K562 treated with DMSO at 1 percent for 12 hours (cell line): ENCODE measurements around the gene HMCN2. TPM values are rescaled to one million over a fixed set of nuclear protein-coding genes. Genes with fewer than 3 reads are reported as not detected.

Experiments used
- total RNA-seq: library from RNA; unstranded; fragments of 300-600 nt; gene quantifications from 2 replicates; pipeline ENCODE4 v1.2.3, GENCODE V29; 2022; ENCODE audit not compliant: insufficient read depth

Gene HMCN2, protein sequence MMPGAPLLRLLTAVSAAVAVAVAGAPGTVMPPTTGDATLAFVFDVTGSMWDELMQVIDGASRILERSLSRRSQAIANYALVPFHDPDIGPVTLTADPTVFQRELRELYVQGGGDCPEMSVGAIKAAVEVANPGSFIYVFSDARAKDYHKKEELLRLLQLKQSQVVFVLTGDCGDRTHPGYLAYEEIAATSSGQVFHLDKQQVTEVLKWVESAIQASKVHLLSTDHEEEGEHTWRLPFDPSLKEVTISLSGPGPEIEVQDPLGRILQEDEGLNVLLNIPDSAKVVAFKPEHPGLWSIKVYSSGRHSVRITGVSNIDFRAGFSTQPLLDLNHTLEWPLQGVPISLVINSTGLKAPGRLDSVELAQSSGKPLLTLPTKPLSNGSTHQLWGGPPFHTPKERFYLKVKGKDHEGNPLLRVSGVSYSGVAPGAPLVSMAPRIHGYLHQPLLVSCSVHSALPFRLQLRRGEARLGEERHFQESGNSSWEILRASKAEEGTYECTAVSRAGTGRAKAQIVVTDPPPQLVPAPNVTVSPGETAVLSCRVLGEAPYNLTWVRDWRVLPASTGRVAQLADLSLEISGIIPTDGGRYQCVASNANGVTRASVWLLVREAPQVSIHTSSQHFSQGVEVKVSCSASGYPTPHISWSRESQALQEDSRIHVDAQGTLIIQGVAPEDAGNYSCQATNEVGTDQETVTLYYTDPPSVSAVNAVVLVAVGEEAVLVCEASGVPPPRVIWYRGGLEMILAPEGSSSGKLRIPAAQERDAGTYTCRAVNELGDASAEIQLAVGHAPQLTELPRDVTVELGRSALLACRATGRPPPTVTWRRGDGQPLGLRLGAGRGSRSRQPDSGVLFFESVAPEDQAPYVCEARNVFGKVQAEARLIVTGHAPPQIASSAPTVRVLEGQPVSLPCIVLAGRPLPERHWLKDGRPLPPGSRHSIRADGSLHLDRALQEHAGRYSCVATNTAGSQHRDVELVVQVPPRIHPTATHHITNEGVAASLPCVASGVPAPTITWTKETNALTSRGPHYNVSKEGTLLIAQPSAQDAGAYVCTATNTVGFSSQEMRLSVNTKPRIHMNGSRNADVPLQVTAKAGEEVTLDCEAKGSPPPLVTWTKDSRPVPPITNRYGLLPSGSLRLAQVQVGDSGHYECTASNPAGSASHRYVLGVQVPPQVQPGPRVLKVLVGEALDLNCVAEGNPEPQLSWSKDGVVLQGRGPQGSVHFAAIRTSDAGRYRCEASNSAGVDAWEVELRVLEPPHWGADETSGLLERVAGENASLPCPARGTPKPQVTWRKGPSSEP (N-terminal part only)
- not detected in 2 replicates for total RNA-seq

DNA sequence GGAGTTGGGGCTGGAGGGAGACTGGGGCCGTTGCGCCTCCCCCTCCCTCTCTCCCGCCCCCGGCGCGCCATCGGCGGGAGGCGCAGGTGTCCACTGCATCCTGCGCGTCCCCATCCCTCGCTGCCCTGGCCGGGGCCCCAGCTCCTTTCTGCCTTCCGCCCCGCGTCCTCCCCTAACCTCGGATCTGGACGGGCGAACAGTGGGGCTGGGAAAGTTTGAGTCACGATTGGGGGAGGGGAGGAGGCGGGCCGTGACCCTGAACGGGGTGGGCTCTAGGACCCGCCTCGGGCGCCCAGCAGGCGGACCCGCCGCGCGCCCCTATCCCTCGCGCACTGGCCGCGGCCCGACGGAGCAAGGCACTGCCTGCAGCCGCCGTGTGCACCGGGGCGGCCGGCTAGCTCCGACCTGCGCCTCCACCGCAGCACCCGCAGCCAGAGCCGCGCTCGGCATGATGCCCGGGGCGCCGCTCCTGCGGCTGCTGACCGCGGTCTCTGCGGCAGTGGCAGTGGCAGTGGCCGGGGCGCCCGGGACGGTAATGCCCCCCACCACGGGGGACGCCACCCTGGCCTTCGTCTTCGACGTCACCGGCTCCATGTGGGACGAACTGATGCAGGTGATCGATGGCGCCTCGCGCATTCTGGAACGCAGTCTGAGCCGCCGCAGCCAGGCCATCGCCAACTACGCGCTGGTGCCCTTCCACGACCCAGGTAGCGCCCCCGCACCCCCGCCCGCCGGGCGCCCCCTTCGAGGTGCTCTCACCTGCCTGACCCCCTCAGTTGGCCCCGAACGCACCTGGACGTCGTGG, at the start of gene HMCN2:
HMCN2 (plus strand) TSS at position 330 of the 805 bp plus-strand sequence; CDS start at position 449, 119 bp downstream.

DNA sequence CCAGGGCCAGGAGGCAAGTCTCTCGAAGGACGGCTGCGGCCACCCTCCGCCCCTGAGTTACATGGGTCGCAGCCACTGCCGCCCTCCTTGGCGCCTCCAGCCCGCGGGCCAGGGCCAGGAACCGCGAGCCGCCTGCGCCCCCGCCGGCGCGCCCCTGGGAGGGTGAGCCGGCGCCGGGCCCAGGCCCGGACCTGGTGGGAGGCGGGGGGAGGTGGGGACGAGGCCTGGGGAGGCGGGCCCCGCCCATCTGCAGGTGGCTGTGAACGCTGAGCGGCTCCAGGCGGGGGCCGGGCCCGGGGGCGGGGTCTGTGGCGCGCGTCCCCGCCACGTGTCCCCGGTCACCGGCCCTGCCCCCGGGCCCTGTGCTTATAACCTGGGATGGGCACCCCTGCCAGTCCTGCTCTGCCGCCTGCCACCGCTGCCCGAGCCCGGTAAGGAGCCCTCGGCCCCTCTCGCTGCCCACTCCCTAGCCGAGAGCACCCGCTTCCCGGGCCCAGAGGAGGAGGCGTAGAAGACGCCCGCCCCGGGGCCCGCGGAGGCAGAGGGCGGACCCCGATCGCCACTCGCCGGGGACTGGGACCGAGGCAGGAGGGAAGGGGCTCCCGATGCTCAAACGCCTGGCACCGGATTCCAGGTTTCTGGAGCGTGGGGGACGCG, 179.1 kb downstream of the HMCN2 start, which contains the start of gene ASS1:
ASS1 (plus strand) TSS at position 397 of the 657 bp plus-strand sequence. CDS start 7,268 bp downstream, outside the sequence.

Other genes with a start within 250 kb of the HMCN2 start
- gene FNBP1, start 222.6 kb upstream of the HMCN2 start, total RNA-seq = 6.5 and 19.9 TPM in 2 replicates
- 11.7 and 33.7 TPM in 2 replicates for gene GPR107, start 211.9 kb upstream of the HMCN2 start, total RNA-seq
- 4.2 and 6.1 TPM in 2 replicates for gene NCS1, start 93.4 kb upstream of the HMCN2 start, total RNA-seq
- gene ASS1, start 179.2 kb downstream of the HMCN2 start, total RNA-seq = 54.6 and 57.6 TPM in 2 replicates